Liver (tissue), 9 donors: ENCODE measurements around the gene GABBR2. TPM values are rescaled to one million over a fixed set of nuclear protein-coding genes. Genes with fewer than 3 reads are reported as not detected.

ENCODE experiments used
- DNase-seq: peaks from one replicate; pipeline ENCODE4 v3.0.0-alpha.2; 2017; ENCODE audit warnings: low spot score
- H3K27ac ChIP-seq, 2 donors: one replicate each; pipeline ENCODE4 v1.7.0; 2013; ENCODE audit warnings: inconsistent platforms in 2 of 2, low read length in 2 of 2, control low read depth in 1 of 2, low read depth in 1 of 2, mild to moderate bottlenecking in 1 of 2
- H3K27me3 ChIP-seq, 4 donors: one replicate each; pipeline versions ENCODE4 v1.6.1 to v1.7.0; 2013; ENCODE audit warnings: low read length in 3 of 4, inconsistent platforms in 1 of 4, mild to moderate bottlenecking in 1 of 4, moderate library complexity in 1 of 4; ENCODE audit not compliant: control insufficient read depth in 4 of 4, insufficient read depth in 4 of 4
- H3K36me3 ChIP-seq, 4 donors: one replicate each; pipeline versions ENCODE4 v1.6.1 to v1.7.0; 2013; ENCODE audit warnings: low read length in 3 of 4, mild to moderate bottlenecking in 3 of 4, low read depth in 1 of 4, moderate library complexity in 1 of 4; ENCODE audit not compliant: control insufficient read depth in 4 of 4, insufficient read depth in 3 of 4
- H3K4me1 ChIP-seq, 4 donors: one replicate each; pipeline versions ENCODE4 v1.6.1 to v1.7.0; 2013; ENCODE audit warnings: low read length in 3 of 4, mild to moderate bottlenecking in 3 of 4, moderate library complexity in 1 of 4; ENCODE audit not compliant: control insufficient read depth in 4 of 4, insufficient read depth in 4 of 4
- H3K4me3 ChIP-seq, 3 donors: one replicate each; pipeline versions ENCODE4 v1.6.1 to v1.7.0; 2013; ENCODE audit warnings: low read length in 3 of 3, control low read depth in 1 of 3, low read depth in 1 of 3, mild to moderate bottlenecking in 1 of 3
- H3K9ac ChIP-seq, 2 donors: one replicate each; pipeline ENCODE4 v1.7.0; 2013; ENCODE audit warnings: low read length in 2 of 2, mild to moderate bottlenecking in 2 of 2, moderate library complexity in 2 of 2, control low read depth in 1 of 2, low read depth in 1 of 2
- H3K9me3 ChIP-seq, 4 donors: one replicate each; pipeline versions ENCODE4 v1.6.1 to v1.7.0; 2013; ENCODE audit warnings: low read length in 3 of 4; ENCODE audit not compliant: control insufficient read depth in 4 of 4
- EGR1 ChIP-seq, 2 donors: IDR thresholded peaks; 2 replicates each; pipeline ENCODE4 v1.6.1; 2016 to 2018; ENCODE audit warnings: antibody characterized with exemption in 2 of 2, low read depth in 2 of 2
- FOXA1 ChIP-seq: IDR thresholded peaks from 2 replicates; pipeline ENCODE4 v1.6.1; 2016; ENCODE audit warnings: antibody characterized with exemption
- FOXA2 ChIP-seq: IDR thresholded peaks from 2 replicates; pipeline ENCODE4 v1.6.1; 2016; ENCODE audit warnings: antibody characterized with exemption
- GABPA ChIP-seq, 2 donors: IDR thresholded peaks in 1 of 2; conservative IDR thresholded peaks in 1 of 2; 2 replicates each; pipeline ENCODE4 v1.6.1; 2016; ENCODE audit warnings: antibody characterized with exemption in 2 of 2, mild to moderate bottlenecking in 1 of 2, moderate library complexity in 1 of 2
- HNF4A ChIP-seq, 2 donors: conservative IDR thresholded peaks; 2 replicates each; pipeline ENCODE4 v1.6.1; 2016; ENCODE audit warnings: antibody characterized with exemption in 2 of 2, mild to moderate bottlenecking in 2 of 2
- HNF4G ChIP-seq: IDR thresholded peaks from 2 replicates; pipeline ENCODE4 v1.6.1; 2016; ENCODE audit warnings: antibody characterized with exemption
- JUND ChIP-seq, 2 donors: IDR thresholded peaks; 2 replicates each; pipeline ENCODE4 v1.6.1; 2016; ENCODE audit warnings: antibody characterized with exemption in 2 of 2
- NR2F2 ChIP-seq: IDR thresholded peaks from 2 replicates; pipeline ENCODE4 v1.6.1; 2016; ENCODE audit warnings: antibody characterized with exemption
- RAD21 ChIP-seq, 2 donors: IDR thresholded peaks; 2 replicates each; pipeline ENCODE4 v1.6.1; 2016; ENCODE audit warnings: antibody characterized with exemption in 2 of 2, mild to moderate bottlenecking in 2 of 2
- SP1 ChIP-seq: IDR thresholded peaks from 2 replicates; pipeline ENCODE4 v1.6.1; 2018; ENCODE audit warnings: antibody characterized with exemption, mild to moderate bottlenecking
- TAF1 ChIP-seq: conservative IDR thresholded peaks from 2 replicates; pipeline ENCODE4 v1.6.1; 2016; ENCODE audit warnings: antibody characterized with exemption, mild to moderate bottlenecking
- YY1 ChIP-seq: IDR thresholded peaks from 2 replicates; pipeline ENCODE4 v1.6.1; 2016; ENCODE audit warnings: antibody characterized with exemption, mild to moderate bottlenecking
- WGBS: extraction: QIAGEN DNeasy Blood & Tissue Kit; methylation state at CpG from one replicate; pipeline ENCODE4 v1.1.7; 2013; 5-methylcytosine and 5-hydroxymethylcytosine counted together
- polyA plus RNA-seq, 2 donors: library from polyadenylated mRNA; stranded (reverse) in 1 of 2; unstranded in 1 of 2; fragments of 200-250 nt in 1 of 2; fragments of >200 nt in 1 of 2; fragmentation: Nextera tagmentation in 1 of 2; extraction: Ambion mirVana in 1 of 2; gene quantifications; one replicate each; pipeline versions ENCODE4 v1.2.1 to v1.2.3, GENCODE V29; 2013 to 2015
- total RNA-seq, 2 donors: library from RNA; depleted of rRNA; stranded (reverse); fragments of >200 nt; gene quantifications; one replicate each; pipeline ENCODE4 v1.2.3, GENCODE V29; 2014
- TF ChIP-seq, protein P1 (sequence below): IDR thresholded peaks from 2 replicates; pipeline ENCODE4 v1.6.1; 2016; ENCODE audit warnings: antibody characterized with exemption
- TF ChIP-seq, protein P2 (sequence below): IDR thresholded peaks from 2 replicates; pipeline ENCODE4 v1.6.1; 2016; ENCODE audit warnings: antibody characterized with exemption
- TF ChIP-seq, protein P3 (sequence below): IDR thresholded peaks from 2 replicates; pipeline ENCODE4 v1.6.1; 2016; ENCODE audit warnings: antibody characterized with exemption, mild to moderate bottlenecking
- TF ChIP-seq, protein P4 (sequence below): fragments of 150-350 bp; IDR thresholded peaks from 2 replicates; pipeline ENCODE4 v1.5.1; 2017; ENCODE audit warnings: improper control_type of control experiment, low read depth, low read length; ENCODE audit not compliant: missing input control
- TF ChIP-seq, protein P5 (sequence below): IDR thresholded peaks from 2 replicates; pipeline ENCODE4 v1.6.1; 2016; ENCODE audit warnings: antibody characterized with exemption
- donor health status: healthy.
- donor health status: healthy.
- donor health status: healthy.
- donor health status: healthy.
- donor health status: healthy.

GABBR2 gene
- total and polyA plus RNA-seq, 4 donors = 0.03 to 0.23 (median 0.08) TPM; not detected in 1

DNA sequence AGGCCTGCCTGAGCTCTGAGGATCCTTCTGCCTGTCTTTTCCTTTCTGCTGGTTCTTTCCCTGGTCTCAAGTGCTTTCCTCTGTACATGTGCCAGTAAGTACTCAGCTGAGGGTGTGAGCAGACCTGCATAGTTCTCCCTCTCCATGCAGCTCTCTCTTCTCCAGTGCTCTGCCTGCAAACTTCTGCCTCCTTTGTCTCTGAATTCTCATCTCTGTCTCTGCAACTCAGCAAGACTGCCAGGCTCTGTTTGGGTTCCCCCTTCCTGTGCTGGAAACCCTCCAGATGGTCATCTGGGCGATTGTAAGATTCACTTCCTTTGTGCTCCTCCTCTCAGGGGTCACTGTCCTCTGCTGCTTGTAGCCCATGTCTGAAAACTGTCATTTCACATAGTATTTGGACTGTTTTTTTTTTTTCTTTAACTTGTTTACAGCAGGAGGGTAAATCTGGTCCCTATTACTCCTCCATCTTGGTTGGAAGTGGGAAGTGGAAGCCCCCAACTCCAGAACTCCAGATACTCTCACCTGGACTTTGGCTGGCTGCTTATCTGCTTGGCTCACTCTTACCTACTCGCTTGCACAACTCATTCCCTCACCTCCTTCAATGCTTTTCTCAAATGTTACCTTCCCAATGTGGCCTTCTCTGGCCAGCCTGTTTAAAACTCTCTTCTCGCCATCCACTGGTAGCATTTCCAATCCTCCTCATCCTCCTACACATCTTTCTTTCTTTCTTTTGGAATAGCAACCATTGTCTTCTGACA lies 278.0 kb downstream of the GABBR2 start (continued):
- TF ChIP-seq, protein P1, sequence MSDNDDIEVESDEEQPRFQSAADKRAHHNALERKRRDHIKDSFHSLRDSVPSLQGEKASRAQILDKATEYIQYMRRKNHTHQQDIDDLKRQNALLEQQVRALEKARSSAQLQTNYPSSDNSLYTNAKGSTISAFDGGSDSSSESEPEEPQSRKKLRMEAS = no peak

DNA sequence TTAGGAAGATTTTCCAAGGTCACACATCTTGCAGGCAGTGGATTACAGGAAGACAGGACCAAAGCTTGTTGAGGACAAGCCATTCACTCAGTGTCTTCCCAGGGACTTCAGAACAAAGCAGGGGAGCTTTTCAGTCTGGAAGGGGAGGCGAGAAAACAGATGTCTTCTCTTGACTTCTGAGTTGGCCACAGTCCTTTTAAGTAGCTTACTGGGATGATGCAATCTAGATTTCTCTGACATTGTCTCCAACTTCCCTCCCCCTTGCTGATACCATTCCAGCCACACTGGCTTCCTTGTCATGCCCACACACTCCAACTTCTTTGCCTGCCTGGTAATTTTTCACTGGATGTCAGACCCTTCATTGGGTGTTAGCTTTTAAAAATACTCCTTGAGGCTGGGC lies 279.1 kb downstream of the GABBR2 start:
- WGBS = 86% methylated on average over 1 of the region's 1 CpG
- Histone ChIP-seq H3K9me3 (no peaks in the 10 kb centered on the region), H3K4me3 (no peak overlapping the region), H3K27me3 (no peaks in the 10 kb centered on the region), H3K9ac (no peak overlapping the region), H3K4me1 (no peaks in the 10 kb centered on the region), H3K36me3 (no peaks in the 10 kb centered on the region), H3K27ac (no peak overlapping the region)
- DNase-seq = no peak
- no peak for TF ChIP-seq GABPA (IDR thresholded peaks at IDR 0.05 in 1 of 2, conservative IDR thresholded peaks at IDR 0.05 in 1 of 2)
- no peak for TF ChIP-seq FOXA2
- TF ChIP-seq, protein P1 = no peak
- TF ChIP-seq SP1 = no peak
- TF ChIP-seq EGR1 (IDR thresholded peaks at IDR 0.05; ENCODE audit: low read depth in 2 of 2) = no peak
- no peak for TF ChIP-seq HNF4A (conservative IDR thresholded peaks at IDR 0.05)
- TF ChIP-seq FOXA1 = no peak

DNA sequence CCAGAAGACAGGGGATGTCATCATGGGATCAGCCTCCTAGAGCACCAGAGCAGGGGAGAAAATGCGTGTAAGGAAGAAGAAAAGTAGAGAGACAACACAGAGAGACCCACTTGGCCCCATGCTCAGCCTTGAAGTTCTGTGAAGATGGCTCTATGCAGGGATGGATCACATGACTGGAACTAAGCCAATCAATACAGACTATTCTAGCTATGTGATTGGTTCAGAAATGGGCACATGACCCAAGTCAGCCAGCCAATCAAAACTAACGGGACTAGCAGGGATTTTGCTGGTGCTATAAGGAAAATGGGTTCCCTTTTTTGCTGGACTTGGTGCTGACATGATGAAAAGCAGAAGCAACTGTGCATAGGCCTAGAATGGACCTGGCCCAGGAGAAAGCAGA lies 280.3 kb downstream of the GABBR2 start:
- H3K4me3 ChIP-seq = no peak overlapping the region
- H3K9ac ChIP-seq = no peak overlapping the region
- no peaks in the 10 kb centered on the region for H3K9me3 ChIP-seq
- H3K27ac ChIP-seq = no peak overlapping the region
- H3K4me1 ChIP-seq = no peaks in the 10 kb centered on the region
- WGBS = 87% methylated on average over 2 of the region's 2 CpGs
- no peak for DNase-seq
- no peaks in the 10 kb centered on the region for H3K36me3 ChIP-seq
- no peak for TF ChIP-seq JUND (IDR thresholded peaks at IDR 0.05)
- H3K27me3 ChIP-seq = no peaks in the 10 kb centered on the region

DNA sequence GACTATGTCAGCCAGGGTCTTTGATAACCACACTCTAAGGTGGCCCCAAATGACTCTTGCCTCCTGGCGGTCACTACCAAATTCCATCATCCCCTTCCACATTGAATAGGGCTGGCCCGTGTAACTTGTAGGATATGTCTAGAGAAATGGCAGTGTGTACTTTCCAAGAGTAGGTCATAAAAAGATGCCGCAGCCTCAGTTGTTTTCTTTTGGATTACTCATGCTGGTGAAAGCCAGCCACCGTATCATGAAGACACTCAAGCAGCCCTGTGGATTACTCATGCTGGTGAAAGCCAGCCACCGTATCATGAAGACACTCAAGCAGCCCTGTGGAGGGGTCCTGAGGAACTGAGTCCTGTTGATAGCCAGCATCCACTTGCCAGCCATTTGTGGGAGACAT lies 281.2 kb downstream of the GABBR2 start:
- DNase-seq = no peak
- Histone ChIP-seq H3K9ac (no peak overlapping the region), H3K9me3 (no peaks in the 10 kb centered on the region), H3K27me3 (no peaks in the 10 kb centered on the region), H3K27ac (no peak overlapping the region), H3K4me3 (no peak overlapping the region), H3K4me1 (no peaks in the 10 kb centered on the region), H3K36me3 (no peaks in the 10 kb centered on the region)
- WGBS = 93% methylated on average over 5 of the region's 5 CpGs
- TF ChIP-seq GABPA (IDR thresholded peaks at IDR 0.05 in 1 of 2, conservative IDR thresholded peaks at IDR 0.05 in 1 of 2) = no peak
- TF ChIP-seq YY1 = no peak
- no peak for TF ChIP-seq SP1
- TF ChIP-seq HNF4G = no peak
- TF ChIP-seq JUND (IDR thresholded peaks at IDR 0.05) = no peak
- TF ChIP-seq EGR1 (IDR thresholded peaks at IDR 0.05; ENCODE audit: low read depth in 2 of 2) = no peak
- TF ChIP-seq, protein P2, sequence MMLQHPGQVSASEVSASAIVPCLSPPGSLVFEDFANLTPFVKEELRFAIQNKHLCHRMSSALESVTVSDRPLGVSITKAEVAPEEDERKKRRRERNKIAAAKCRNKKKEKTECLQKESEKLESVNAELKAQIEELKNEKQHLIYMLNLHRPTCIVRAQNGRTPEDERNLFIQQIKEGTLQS = no peak
- TF ChIP-seq, protein P1 = no peak
- TF ChIP-seq FOXA2 = no peak
- TF ChIP-seq NR2F2 = no peak
- TF ChIP-seq, protein P3, sequence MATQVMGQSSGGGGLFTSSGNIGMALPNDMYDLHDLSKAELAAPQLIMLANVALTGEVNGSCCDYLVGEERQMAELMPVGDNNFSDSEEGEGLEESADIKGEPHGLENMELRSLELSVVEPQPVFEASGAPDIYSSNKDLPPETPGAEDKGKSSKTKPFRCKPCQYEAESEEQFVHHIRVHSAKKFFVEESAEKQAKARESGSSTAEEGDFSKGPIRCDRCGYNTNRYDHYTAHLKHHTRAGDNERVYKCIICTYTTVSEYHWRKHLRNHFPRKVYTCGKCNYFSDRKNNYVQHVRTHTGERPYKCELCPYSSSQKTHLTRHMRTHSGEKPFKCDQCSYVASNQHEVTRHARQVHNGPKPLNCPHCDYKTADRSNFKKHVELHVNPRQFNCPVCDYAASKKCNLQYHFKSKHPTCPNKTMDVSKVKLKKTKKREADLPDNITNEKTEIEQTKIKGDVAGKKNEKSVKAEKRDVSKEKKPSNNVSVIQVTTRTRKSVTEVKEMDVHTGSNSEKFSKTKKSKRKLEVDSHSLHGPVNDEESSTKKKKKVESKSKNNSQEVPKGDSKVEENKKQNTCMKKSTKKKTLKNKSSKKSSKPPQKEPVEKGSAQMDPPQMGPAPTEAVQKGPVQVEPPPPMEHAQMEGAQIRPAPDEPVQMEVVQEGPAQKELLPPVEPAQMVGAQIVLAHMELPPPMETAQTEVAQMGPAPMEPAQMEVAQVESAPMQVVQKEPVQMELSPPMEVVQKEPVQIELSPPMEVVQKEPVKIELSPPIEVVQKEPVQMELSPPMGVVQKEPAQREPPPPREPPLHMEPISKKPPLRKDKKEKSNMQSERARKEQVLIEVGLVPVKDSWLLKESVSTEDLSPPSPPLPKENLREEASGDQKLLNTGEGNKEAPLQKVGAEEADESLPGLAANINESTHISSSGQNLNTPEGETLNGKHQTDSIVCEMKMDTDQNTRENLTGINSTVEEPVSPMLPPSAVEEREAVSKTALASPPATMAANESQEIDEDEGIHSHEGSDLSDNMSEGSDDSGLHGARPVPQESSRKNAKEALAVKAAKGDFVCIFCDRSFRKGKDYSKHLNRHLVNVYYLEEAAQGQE = no peak
- no peak for TF ChIP-seq HNF4A (conservative IDR thresholded peaks at IDR 0.05)
- no peak for TF ChIP-seq RAD21 (IDR thresholded peaks at IDR 0.05)
- TF ChIP-seq, protein P4, sequence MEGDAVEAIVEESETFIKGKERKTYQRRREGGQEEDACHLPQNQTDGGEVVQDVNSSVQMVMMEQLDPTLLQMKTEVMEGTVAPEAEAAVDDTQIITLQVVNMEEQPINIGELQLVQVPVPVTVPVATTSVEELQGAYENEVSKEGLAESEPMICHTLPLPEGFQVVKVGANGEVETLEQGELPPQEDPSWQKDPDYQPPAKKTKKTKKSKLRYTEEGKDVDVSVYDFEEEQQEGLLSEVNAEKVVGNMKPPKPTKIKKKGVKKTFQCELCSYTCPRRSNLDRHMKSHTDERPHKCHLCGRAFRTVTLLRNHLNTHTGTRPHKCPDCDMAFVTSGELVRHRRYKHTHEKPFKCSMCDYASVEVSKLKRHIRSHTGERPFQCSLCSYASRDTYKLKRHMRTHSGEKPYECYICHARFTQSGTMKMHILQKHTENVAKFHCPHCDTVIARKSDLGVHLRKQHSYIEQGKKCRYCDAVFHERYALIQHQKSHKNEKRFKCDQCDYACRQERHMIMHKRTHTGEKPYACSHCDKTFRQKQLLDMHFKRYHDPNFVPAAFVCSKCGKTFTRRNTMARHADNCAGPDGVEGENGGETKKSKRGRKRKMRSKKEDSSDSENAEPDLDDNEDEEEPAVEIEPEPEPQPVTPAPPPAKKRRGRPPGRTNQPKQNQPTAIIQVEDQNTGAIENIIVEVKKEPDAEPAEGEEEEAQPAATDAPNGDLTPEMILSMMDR = no peak
- TF ChIP-seq, protein P5, sequence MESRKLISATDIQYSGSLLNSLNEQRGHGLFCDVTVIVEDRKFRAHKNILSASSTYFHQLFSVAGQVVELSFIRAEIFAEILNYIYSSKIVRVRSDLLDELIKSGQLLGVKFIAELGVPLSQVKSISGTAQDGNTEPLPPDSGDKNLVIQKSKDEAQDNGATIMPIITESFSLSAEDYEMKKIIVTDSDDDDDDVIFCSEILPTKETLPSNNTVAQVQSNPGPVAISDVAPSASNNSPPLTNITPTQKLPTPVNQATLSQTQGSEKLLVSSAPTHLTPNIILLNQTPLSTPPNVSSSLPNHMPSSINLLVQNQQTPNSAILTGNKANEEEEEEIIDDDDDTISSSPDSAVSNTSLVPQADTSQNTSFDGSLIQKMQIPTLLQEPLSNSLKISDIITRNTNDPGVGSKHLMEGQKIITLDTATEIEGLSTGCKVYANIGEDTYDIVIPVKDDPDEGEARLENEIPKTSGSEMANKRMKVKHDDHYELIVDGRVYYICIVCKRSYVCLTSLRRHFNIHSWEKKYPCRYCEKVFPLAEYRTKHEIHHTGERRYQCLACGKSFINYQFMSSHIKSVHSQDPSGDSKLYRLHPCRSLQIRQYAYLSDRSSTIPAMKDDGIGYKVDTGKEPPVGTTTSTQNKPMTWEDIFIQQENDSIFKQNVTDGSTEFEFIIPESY = no peak
- TF ChIP-seq TAF1 = no peak
- no peak for TF ChIP-seq FOXA1
